ENCODE measurements around the gene MAMLD1. TPM values are rescaled to one million over a fixed set of nuclear protein-coding genes. Genes with fewer than 3 reads are reported as not detected.

MAMLD1 gene
- total RNA-seq, 4 donors from 2014 or later, result 1.2 to 2.0 (median 1.6) TPM

DNA sequence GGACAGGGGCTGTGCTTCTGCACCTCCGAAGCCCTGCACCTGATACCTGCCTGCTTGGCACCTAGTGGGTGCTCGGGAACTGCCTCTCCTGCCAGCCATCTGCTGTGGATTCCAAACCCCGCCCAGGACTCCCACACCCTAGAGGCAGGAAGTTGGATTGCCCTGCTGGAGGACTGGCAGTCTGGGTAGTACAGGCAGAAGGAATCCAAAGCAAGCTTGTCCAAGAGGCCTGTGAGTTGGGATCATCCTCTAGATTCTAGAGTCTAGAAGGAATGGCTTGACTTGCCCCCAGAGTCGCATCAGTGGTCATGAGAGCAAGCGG is 140.7 kb downstream of the MAMLD1 start:
- no peaks in the 10 kb centered on the region for H3K27me3 ChIP-seq
- H3K4me3 ChIP-seq, result no peak overlapping the region
- no peaks in the 10 kb centered on the region for H3K36me3 ChIP-seq
- no peak overlapping the region for H3K27ac ChIP-seq
- DNase-seq (no peak), ATAC-seq (no peak)
- no peak for TF ChIP-seq POLR2A (IDR thresholded peaks at IDR 0.05)
- TF ChIP-seq, protein P1, sequence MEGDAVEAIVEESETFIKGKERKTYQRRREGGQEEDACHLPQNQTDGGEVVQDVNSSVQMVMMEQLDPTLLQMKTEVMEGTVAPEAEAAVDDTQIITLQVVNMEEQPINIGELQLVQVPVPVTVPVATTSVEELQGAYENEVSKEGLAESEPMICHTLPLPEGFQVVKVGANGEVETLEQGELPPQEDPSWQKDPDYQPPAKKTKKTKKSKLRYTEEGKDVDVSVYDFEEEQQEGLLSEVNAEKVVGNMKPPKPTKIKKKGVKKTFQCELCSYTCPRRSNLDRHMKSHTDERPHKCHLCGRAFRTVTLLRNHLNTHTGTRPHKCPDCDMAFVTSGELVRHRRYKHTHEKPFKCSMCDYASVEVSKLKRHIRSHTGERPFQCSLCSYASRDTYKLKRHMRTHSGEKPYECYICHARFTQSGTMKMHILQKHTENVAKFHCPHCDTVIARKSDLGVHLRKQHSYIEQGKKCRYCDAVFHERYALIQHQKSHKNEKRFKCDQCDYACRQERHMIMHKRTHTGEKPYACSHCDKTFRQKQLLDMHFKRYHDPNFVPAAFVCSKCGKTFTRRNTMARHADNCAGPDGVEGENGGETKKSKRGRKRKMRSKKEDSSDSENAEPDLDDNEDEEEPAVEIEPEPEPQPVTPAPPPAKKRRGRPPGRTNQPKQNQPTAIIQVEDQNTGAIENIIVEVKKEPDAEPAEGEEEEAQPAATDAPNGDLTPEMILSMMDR (IDR thresholded peaks at IDR 0.05 in 4 of 5, conservative IDR thresholded peaks at IDR 0.05 in 1 of 5), result no peak
- in situ Hi-C loops (cut with MboI; ENCODE audit: low sequenced_read_pairs in 4 of 4), result no loop called here
- H3K9me3 ChIP-seq, result no peaks in the 10 kb centered on the region
- intact Hi-C loops (cut with DNase I; ENCODE audit: low total_unique reads), result no loop called here
- peaks cover 0 to 11% of the 10 kb centered on the region in 2 donors for H3K4me1 ChIP-seq

- TF ChIP-seq, protein P1 (IDR thresholded peaks at IDR 0.05 in 4 of 5, conservative IDR thresholded peaks at IDR 0.05 in 1 of 5), result no peak
- TF ChIP-seq POLR2A (IDR thresholded peaks at IDR 0.05), result no peak
- Histone ChIP-seq H3K4me1 (peaks cover 0 to 11% of the 10 kb centered on the region in 2 donors), H3K9me3 (no peaks in the 10 kb centered on the region), H3K27ac (no peak overlapping the region), H3K4me3 (no peak overlapping the region), H3K27me3 (no peaks in the 10 kb centered on the region), H3K36me3 (no peaks in the 10 kb centered on the region)
- ATAC-seq, result no peak
- no peak for DNase-seq
- in situ Hi-C loops (cut with MboI; ENCODE audit: low sequenced_read_pairs in 4 of 4), result no loop called here
- intact Hi-C loops (cut with DNase I; ENCODE audit: low total_unique reads), result no loop called here
Measured at GRCh38 chrX:150504397-150505182, 141.5 kb downstream of the MAMLD1 start.

- no peak overlapping the region for H3K27ac ChIP-seq
- no peak for DNase-seq
- no peaks in the 10 kb centered on the region for H3K27me3 ChIP-seq
- in situ Hi-C loops (cut with MboI; ENCODE audit: low sequenced_read_pairs in 4 of 4), result no loop called here
- TF ChIP-seq, protein P1 (IDR thresholded peaks at IDR 0.05 in 4 of 5, conservative IDR thresholded peaks at IDR 0.05 in 1 of 5), result no peak
- TF ChIP-seq POLR2A (IDR thresholded peaks at IDR 0.05), result no peak
- no peaks in the 10 kb centered on the region for H3K36me3 ChIP-seq
- peaks cover 0 to 11% of the 10 kb centered on the region in 2 donors for H3K4me1 ChIP-seq
- H3K9me3 ChIP-seq, result no peaks in the 10 kb centered on the region
- no peak overlapping the region for H3K4me3 ChIP-seq
- no peak for ATAC-seq
- intact Hi-C loops (cut with DNase I; ENCODE audit: low total_unique reads), result no loop called here
Measured at GRCh38 chrX:150506020-150506419, 142.9 kb downstream of the MAMLD1 start.

GRCh38 chrX:150506486-150506885 is 143.4 kb downstream of the MAMLD1 start:
- no peaks in the 10 kb centered on the region for H3K9me3 ChIP-seq
- intact Hi-C loops (cut with DNase I; ENCODE audit: low total_unique reads) (no loop called here), in situ Hi-C loops (cut with MboI; ENCODE audit: low sequenced_read_pairs in 4 of 4) (no loop called here)
- ATAC-seq, result no peak
- TF ChIP-seq POLR2A (IDR thresholded peaks at IDR 0.05), result no peak
- TF ChIP-seq, protein P1 (IDR thresholded peaks at IDR 0.05 in 4 of 5, conservative IDR thresholded peaks at IDR 0.05 in 1 of 5), result no peak
- peaks cover 0 to 11% of the 10 kb centered on the region in 2 donors for H3K4me1 ChIP-seq
- no peaks in the 10 kb centered on the region for H3K27me3 ChIP-seq
- DNase-seq, result no peak
- H3K27ac ChIP-seq, result peak overlapping the region in 2 of 4 donors; percentile 54 to 57
- H3K4me3 ChIP-seq, result no peak overlapping the region
- no peaks in the 10 kb centered on the region for H3K36me3 ChIP-seq

Measured in gastrocnemius medialis (tissue), 4 donors.